Activated B cell treated with CpG ODN at 0.5 μM for 24 hours (primary cell): Measurements from ENCODE around the gene IGFBP6. TPM values are rescaled to one million over a fixed set of nuclear protein-coding genes. Genes with fewer than 3 reads are reported as not detected.
"Not testable (repeated sequence)": the region's sequence is repeated elsewhere in the genome, so short reads cannot be mapped to it uniquely, and the experiment has no call there.

Experiments
- ATAC-seq: fragments of 200-7000 bp; cut with Tn5 transposase; one replicate; pipeline ENCODE4 v1.10.0; 2021; ENCODE audit warnings: low read depth, mild to moderate bottlenecking, moderate library complexity
- CTCF ChIA-PET: fragments of 350-600 bp; sonication (Branson Sonifier 250); formaldehyde crosslinking; loops from one replicate; lab custom pipeline; 2021; ENCODE audit warnings: antibody characterized with exemption; lab: Charles Lee
- POLR2A ChIA-PET: fragments of 350-600 bp; sonication (Branson Sonifier 250); formaldehyde crosslinking; loops from one replicate; lab custom pipeline; 2021; ENCODE audit warnings: antibody characterized with exemption; lab: Charles Lee
- DNase-seq: peaks from one replicate; pipeline ENCODE4 v3.0.0; 2022
- H3K27ac Mint-ChIP-seq: one replicate; pipeline ENCODE4 v1.8.0; 2020; ENCODE audit warnings: mixed read lengths
- H3K27me3 Mint-ChIP-seq: one replicate; pipeline ENCODE4 v1.8.0; 2021; ENCODE audit warnings: mixed read lengths
- H3K36me3 Mint-ChIP-seq: one replicate; pipeline ENCODE4 v1.8.0; 2021; ENCODE audit warnings: low read depth, mixed read lengths
- H3K4me1 Mint-ChIP-seq: one replicate; pipeline ENCODE4 v1.8.0; 2021; ENCODE audit warnings: mixed read lengths
- H3K4me3 Mint-ChIP-seq: one replicate; pipeline ENCODE4 v1.8.0; 2020; ENCODE audit warnings: mild to moderate bottlenecking, mixed read lengths
- H3K9me3 Mint-ChIP-seq: one replicate; pipeline ENCODE4 v1.8.0; 2020; ENCODE audit warnings: mixed read lengths
- intact Hi-C: fragments of 100-400 bp; cut with micrococcal nuclease; formaldehyde crosslinking; loops from one replicate; pipeline ENCODE4 v1.15.1; 2024
- total RNA-seq: library from RNA; stranded (reverse); gene quantifications from 2 replicates; pipeline ENCODE4 v1.2.3, GENCODE V29; 2022
- TF ChIP-seq, protein P1 (sequence below): fragments of 200-600 bp; IDR thresholded peaks from one replicate; pipeline ENCODE4 v1.8.0; 2022; ENCODE audit warnings: antibody characterized with exemption, mild to moderate bottlenecking

IGFBP6 gene
- total RNA-seq, 1 donor from 2014 or later: not detected

DNA sequence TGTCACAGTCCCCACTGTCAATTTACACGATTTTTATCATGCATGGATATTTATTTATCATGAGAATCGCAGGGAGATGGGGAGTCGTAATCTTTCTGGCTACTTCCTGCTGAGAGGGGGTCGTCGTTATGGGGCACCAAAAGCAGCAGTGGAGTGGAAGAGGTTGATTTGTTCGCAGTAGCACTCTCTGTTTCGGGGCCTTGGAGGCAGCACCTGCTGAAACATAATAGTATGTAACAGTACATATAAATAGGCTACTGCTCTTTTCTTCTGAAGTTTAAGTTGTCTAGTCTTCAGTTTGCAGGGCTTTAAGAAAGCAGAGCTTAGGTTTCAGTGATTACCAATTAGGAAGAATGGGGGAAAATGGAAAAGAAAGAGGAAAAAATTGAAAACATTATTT lies 9.7 kb downstream of the IGFBP6 start:
- Mint-ChIP-seq H3K27ac (no peak overlapping the region), H3K36me3 (no peaks in the 10 kb centered on the region), H3K27me3 (no peaks in the 10 kb centered on the region), H3K4me3 (no peak overlapping the region), H3K9me3 (no peaks in the 10 kb centered on the region), H3K4me1 (peaks cover 13% of the 10 kb centered on the region)
- POLR2A ChIA-PET: no interaction called here
- ATAC-seq: no peak
- intact Hi-C loops: no loop called here
- CTCF ChIA-PET: no interaction called here
- DNase-seq: no peak
- TF ChIP-seq, protein P1, sequence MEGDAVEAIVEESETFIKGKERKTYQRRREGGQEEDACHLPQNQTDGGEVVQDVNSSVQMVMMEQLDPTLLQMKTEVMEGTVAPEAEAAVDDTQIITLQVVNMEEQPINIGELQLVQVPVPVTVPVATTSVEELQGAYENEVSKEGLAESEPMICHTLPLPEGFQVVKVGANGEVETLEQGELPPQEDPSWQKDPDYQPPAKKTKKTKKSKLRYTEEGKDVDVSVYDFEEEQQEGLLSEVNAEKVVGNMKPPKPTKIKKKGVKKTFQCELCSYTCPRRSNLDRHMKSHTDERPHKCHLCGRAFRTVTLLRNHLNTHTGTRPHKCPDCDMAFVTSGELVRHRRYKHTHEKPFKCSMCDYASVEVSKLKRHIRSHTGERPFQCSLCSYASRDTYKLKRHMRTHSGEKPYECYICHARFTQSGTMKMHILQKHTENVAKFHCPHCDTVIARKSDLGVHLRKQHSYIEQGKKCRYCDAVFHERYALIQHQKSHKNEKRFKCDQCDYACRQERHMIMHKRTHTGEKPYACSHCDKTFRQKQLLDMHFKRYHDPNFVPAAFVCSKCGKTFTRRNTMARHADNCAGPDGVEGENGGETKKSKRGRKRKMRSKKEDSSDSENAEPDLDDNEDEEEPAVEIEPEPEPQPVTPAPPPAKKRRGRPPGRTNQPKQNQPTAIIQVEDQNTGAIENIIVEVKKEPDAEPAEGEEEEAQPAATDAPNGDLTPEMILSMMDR: no peak

DNA sequence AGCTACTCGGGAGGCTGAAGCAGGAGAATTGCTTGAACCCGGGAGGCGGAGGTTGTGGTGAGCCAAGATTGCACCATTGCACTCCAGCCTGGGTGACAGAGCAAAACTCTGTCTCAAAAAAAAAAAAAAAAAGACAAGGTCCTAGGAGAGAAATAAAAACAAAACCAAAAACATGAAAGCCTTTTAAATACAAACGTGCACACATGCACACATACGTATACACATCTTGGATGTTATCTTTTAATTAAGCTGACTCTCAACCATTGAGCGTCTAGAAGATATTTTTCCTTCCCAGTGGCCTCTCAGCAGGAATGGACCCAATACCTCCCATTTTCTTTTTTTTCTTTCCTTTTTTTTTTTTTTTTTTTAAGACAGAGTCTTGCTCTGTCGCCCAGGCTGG lies 15.0 kb downstream of the IGFBP6 start:
- H3K9me3 Mint-ChIP-seq, POLR2A ChIA-PET, ATAC-seq, H3K36me3 Mint-ChIP-seq, DNase-seq, H3K27ac Mint-ChIP-seq, H3K4me3 Mint-ChIP-seq, CTCF ChIA-PET, H3K27me3 Mint-ChIP-seq, H3K4me1 Mint-ChIP-seq: not testable (repeated sequence)
- intact Hi-C loops: loop anchor here (5.0 kb wide), 1 partner anchor 35 kb away; no protein-coding TSS in a partner anchor

DNA sequence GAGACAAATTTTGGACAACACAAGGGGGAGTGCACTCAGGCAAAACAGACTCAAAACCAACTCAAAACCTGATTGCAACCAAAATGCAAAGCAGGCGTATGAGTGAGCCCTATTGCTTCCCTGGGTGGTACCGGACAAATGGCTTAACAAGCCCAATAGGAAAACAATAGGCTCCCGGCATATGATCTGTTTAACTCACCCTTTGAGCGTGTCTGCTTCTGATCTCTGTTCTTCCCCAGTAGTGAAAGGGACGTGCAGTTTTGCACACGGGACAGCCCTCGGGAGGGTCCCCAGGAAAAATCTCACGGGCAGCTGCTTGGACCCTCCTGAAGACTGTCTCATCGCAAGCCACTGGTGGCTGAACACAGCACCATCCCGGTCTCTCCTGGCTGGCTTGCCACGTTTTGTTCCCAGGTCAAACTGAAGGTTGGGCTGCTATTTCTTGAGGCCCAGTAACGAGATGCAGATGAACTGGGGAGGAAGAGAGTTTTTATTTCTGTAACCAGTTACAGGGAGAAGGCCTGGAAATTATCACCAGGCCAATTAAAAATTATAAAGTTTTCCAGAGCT lies 15.8 kb downstream of the IGFBP6 start:
- CTCF ChIA-PET: no interaction called here
- H3K9me3 Mint-ChIP-seq: no peaks in the 10 kb centered on the region
- intact Hi-C loops: loop anchor here (5.0 kb wide), 1 partner anchor 34 kb away; no protein-coding TSS in a partner anchor
- no peaks in the 10 kb centered on the region for H3K27me3 Mint-ChIP-seq
- no peak for ATAC-seq
- no peaks in the 10 kb centered on the region for H3K36me3 Mint-ChIP-seq
- TF ChIP-seq, protein P1: no peak
- H3K4me3 Mint-ChIP-seq: no peak overlapping the region
- DNase-seq: no peak
- no peak overlapping the region for H3K27ac Mint-ChIP-seq
- no peaks in the 10 kb centered on the region for H3K4me1 Mint-ChIP-seq
- POLR2A ChIA-PET: interaction anchor here (0.6 kb wide), 1 partner anchor 1123 kb away, joined by 5 read pairs; no protein-coding TSS in a partner anchor

DNA sequence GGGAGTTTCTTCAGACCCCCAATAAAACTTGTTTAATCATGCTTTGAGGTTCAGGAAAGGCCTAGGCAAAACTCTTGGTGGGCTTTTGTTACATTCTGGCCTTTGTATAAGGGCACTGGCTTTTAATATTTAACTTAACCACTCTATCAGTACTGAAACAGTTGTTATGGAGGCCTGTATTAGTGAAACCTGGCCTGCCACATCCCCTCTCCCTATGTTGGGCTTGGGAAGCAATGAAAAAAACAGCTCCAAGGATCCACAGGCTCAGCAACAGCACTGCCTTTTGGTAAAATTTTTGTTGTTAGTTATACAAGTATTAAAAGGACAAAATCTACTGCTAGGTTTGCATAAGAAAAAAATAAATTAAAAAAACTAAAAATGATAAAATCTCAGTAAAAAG lies 16.5 kb downstream of the IGFBP6 start:
- Mint-ChIP-seq H3K27ac (no peak overlapping the region), H3K36me3 (no peaks in the 10 kb centered on the region), H3K4me3 (no peak overlapping the region), H3K9me3 (no peaks in the 10 kb centered on the region), H3K4me1 (no peaks in the 10 kb centered on the region), H3K27me3 (no peaks in the 10 kb centered on the region)
- TF ChIP-seq, protein P1: no peak
- ChIA-PET POLR2A (no interaction called here), CTCF (no interaction called here)
- intact Hi-C loops: loop anchor here (5.0 kb wide), 1 partner anchor 33 kb away; no protein-coding TSS in a partner anchor
- ATAC-seq (no peak), DNase-seq (no peak)

DNA sequence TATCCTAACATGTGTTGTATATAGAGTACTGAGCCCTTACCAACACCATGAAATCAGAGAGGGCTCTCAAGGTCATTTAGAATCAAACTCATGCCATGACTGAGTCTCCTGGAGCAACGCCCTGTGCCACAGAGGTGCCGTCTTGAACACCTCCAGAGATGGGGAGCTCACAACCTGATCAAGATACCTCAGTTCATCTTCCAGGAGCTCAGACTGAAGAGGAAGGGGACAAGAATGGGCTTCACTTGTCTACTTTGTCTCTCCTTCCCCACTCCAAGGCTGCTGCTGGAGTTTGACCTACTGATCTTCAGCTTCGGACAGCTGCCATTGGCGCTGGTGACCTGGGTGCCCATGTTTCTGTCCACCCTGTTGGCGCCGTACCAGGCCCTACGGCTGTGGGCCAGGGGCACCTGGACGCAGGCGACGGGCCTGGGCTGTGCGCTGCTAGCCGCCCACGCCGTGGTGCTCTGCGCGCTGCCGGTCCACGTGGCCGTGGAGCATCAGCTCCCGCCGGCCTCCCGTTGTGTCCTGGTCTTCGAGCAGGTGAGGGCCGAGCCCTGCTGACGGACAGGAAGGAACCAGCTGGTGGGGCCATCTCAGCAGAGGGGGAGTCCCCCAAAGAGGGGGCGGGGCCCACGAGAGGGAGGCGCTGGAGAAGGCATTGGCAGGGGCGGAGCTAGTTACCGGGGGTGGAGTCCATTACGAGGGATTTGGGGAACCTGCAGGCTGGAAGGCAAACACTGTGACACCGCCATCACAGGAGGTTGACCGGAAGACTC lies 17.8 kb downstream of the IGFBP6 start:
- ChIA-PET POLR2A (no interaction called here), CTCF (interaction anchor here (0.7 kb wide), 1 partner anchor 50 kb away, joined by 3 read pairs; no protein-coding TSS in a partner anchor)
- H3K27ac Mint-ChIP-seq: no peak overlapping the region
- no peak for DNase-seq
- TF ChIP-seq, protein P1: no peak
- H3K4me1 Mint-ChIP-seq: no peaks in the 10 kb centered on the region
- H3K4me3 Mint-ChIP-seq: no peak overlapping the region
- intact Hi-C loops: no loop called here
- no peaks in the 10 kb centered on the region for H3K27me3 Mint-ChIP-seq
- no peak for ATAC-seq
- H3K36me3 Mint-ChIP-seq: no peaks in the 10 kb centered on the region
- H3K9me3 Mint-ChIP-seq: no peaks in the 10 kb centered on the region
